ENCODE measurements around the gene DGKA. TPM values are rescaled to one million over a fixed set of nuclear protein-coding genes. Genes with fewer than 3 reads are reported as not detected.

The DGKA gene
- total and polyA plus RNA-seq, 2 of the 4 experiments (the other 2 are of a cell fraction) = 71.9 to 75.1 TPM

GRCh38 chr12:55993230-55993853, 62.4 kb downstream of the DGKA start:
- Histone ChIP-seq H2BK15ac (ENCODE audit: low read depth, low read length) (no peak overlapping the region), H3K27me3 (ENCODE audit: control insufficient read depth, insufficient read depth, low read length) (no peaks in the 10 kb centered on the region), H4K20me1 (ENCODE audit: insufficient read depth, low read length) (no peaks in the 10 kb centered on the region; the same call in 1 of the 2 replicates), H3K79me1 (ENCODE audit: low read depth in 1 of 2, low read length in 2 of 2) (peaks cover 5 to 20% of the 10 kb centered on the region in 2 experiments), H3K27ac (ENCODE audit: insufficient read depth, low read length) (no peak overlapping the region), H3K9ac (ENCODE audit: low read depth, low read length) (no peak overlapping the region), H3K56ac (ENCODE audit: extremely low read depth, insufficient read depth, low read length) (no peak overlapping the region), H2BK5ac (ENCODE audit: low read depth, low read length, poor library complexity, severe bottlenecking) (no peak overlapping the region), H2AK5ac (ENCODE audit: low read depth, low read length) (no peak overlapping the region), H3K4me1 (ENCODE audit: control insufficient read depth, insufficient read depth, low read length) (peaks cover 4% of the 10 kb centered on the region), H3K9me1 (ENCODE audit: insufficient read depth, low read length) (0 out of 2 replicates have a peak, but pooled peaks cover 4% of the 10 kb centered on the region), H3K18ac (ENCODE audit: low read depth, low read length) (no peak overlapping the region), H3K36me3 (ENCODE audit: control insufficient read depth, insufficient read depth, low read length) (peaks cover 40% of the 10 kb centered on the region), H2BK120ac (ENCODE audit: low read depth, low read length) (no peak overlapping the region), H3K4me2 (ENCODE audit: low read depth, low read length) (no peak overlapping the region), H2BK20ac (ENCODE audit: low read depth, low read length) (no peak overlapping the region), H2AK9ac (replicated peaks; ENCODE audit: low read depth, low read length, poor library complexity) (no peak overlapping the region), H4K91ac (ENCODE audit: insufficient read depth, low read depth, low read length) (no peak overlapping the region), H4K8ac (ENCODE audit: low read depth in 2 of 2, low read length in 2 of 2) (no peak overlapping the region), H2AFZ (replicated peaks; ENCODE audit: low read length, poor library complexity) (no peak overlapping the region), H3K14ac (replicated peaks; ENCODE audit: low read depth, low read length) (no peak overlapping the region), H4K5ac (ENCODE audit: low read depth, low read length) (no peak overlapping the region), H3K9me3 (ENCODE audit: control insufficient read depth, insufficient read depth, low read length) (no peaks in the 10 kb centered on the region), H3K23ac (ENCODE audit: low read depth, low read length) (no peak overlapping the region), H3K4ac (ENCODE audit: low read depth, low read length) (no peak overlapping the region), H3K4me3 (ENCODE audit: insufficient read depth, low read depth, low read length) (no peak overlapping the region)
- no CpG with 5 or more reads among the region's 4 CpGs for WGBS, 2 experiments (ENCODE audit: extremely low coverage in 2 of 2, insufficient read length in 1 of 2)
- dilution Hi-C loops (cut with HindIII; ENCODE audit: low sequenced_read_pairs, unreplicated experiment) = no loop called here
- DNase-seq = no peak
- no peak for TF ChIP-seq RAD21 (IDR thresholded peaks at IDR 0.05; ENCODE audit: low read length)
- TF ChIP-seq ELK1 (IDR thresholded peaks at IDR 0.05; ENCODE audit: borderline replicate concordance, low read depth, low read length) = no peak
- no peak for TF ChIP-seq RFX5 (IDR thresholded peaks at IDR 0.05; ENCODE audit: low read depth, low read length)
- no peak for TF ChIP-seq RCOR1 (IDR thresholded peaks at IDR 0.05; ENCODE audit: insufficient replicate concordance, low read length)
- no peak for TF ChIP-seq CHD1 (IDR thresholded peaks at IDR 0.05; ENCODE audit: low read depth, low read length)
- no peak for TF ChIP-seq CTCF (conservative IDR thresholded peaks at IDR 0.05; ENCODE audit: low read depth, low read length)
- no peak for TF ChIP-seq MAZ (IDR thresholded peaks at IDR 0.05; ENCODE audit: borderline replicate concordance, low read depth, low read length)
- TF ChIP-seq SMC3 (IDR thresholded peaks at IDR 0.05; ENCODE audit: low read depth, low read length) = no peak
- no peak for TF ChIP-seq CEBPB (IDR thresholded peaks at IDR 0.05; ENCODE audit: low read depth, low read length)
- no peak for TF ChIP-seq MAFK (IDR thresholded peaks at IDR 0.05; ENCODE audit: low read depth, low read length)
- TF ChIP-seq MXI1 (IDR thresholded peaks at IDR 0.05; ENCODE audit: borderline replicate concordance, low read depth, low read length) = no peak
- intact Hi-C loops (cut with micrococcal nuclease) = loop anchor here (10.0 kb wide), 1 partner anchor 111 kb away; the partner anchor contains the start of gene PA2G4
- POLR2A ChIA-PET (ENCODE audit: unreplicated experiment) = no interaction called here
- in situ Hi-C loops (cut with MboI; ENCODE audit: low sequenced_read_pairs) = no loop called here
- ATAC-seq (ENCODE audit: low read depth) = no peak
- CTCF ChIA-PET = interaction anchor here (0.8 kb wide), 1 partner anchor 36 kb away, joined by 5 read pairs; no protein-coding TSS in a partner anchor
- TSS peak; percentile 71 for BruUV-seq (replicated peaks)

Measured in IMR-90 (cell line).